Ramos (cell line): Measurements from ENCODE around the gene NMNAT3.

Source experiments
- in situ Hi-C: fragments of 300-500 bp; cut with MboI; formaldehyde crosslinking; loops from one replicate; pipeline ENCODE4 v1.14.3; 2022; ENCODE audit warnings: low sequenced_read_pairs; ENCODE audit not compliant: unreplicated experiment

The NMNAT3 gene

GRCh38 chr3:139554628-139555027 lies 123.1 kb downstream of the NMNAT3 start:
- in situ Hi-C loops: no loop called here

GRCh38 chr3:139552632-139553365 lies 125.0 kb downstream of the NMNAT3 start:
- in situ Hi-C loops: no loop called here

- in situ Hi-C loops: no loop called here
Measured at GRCh38 chr3:139548801-139549200, 129.0 kb downstream of the NMNAT3 start.

- in situ Hi-C loops: no loop called here
Measured at GRCh38 chr3:139547666-139548065, 130.1 kb downstream of the NMNAT3 start.

GRCh38 chr3:139546772-139547171 lies 131.0 kb downstream of the NMNAT3 start:
- in situ Hi-C loops: no loop called here

- in situ Hi-C loops: no loop called here
Measured at GRCh38 chr3:139541532-139542288, 136.1 kb downstream of the NMNAT3 start.

- in situ Hi-C loops: no loop called here
Measured at GRCh38 chr3:139540651-139541531, 136.9 kb downstream of the NMNAT3 start.

GRCh38 chr3:139538733-139539132 lies 139.0 kb downstream of the NMNAT3 start:
- in situ Hi-C loops: no loop called here

GRCh38 chr3:139537795-139538621 lies 139.8 kb downstream of the NMNAT3 start:
- in situ Hi-C loops: no loop called here

GRCh38 chr3:139537361-139537760 lies 140.4 kb downstream of the NMNAT3 start:
- in situ Hi-C loops: no loop called here

- in situ Hi-C loops: no loop called here
Measured at GRCh38 chr3:139534992-139535879, 142.5 kb downstream of the NMNAT3 start.

GRCh38 chr3:139534455-139534812 lies 143.3 kb downstream of the NMNAT3 start:
- in situ Hi-C loops: no loop called here

- in situ Hi-C loops: no loop called here
Measured at GRCh38 chr3:139533781-139534454, 143.9 kb downstream of the NMNAT3 start.

GRCh38 chr3:139532976-139533375 lies 144.8 kb downstream of the NMNAT3 start:
- in situ Hi-C loops: no loop called here

- in situ Hi-C loops: no loop called here
Measured at GRCh38 chr3:139530717-139531116, 147.1 kb downstream of the NMNAT3 start.

GRCh38 chr3:139529662-139530061 lies 148.1 kb downstream of the NMNAT3 start:
- in situ Hi-C loops: no loop called here

- in situ Hi-C loops: no loop called here
Measured at GRCh38 chr3:139528924-139529323, 148.8 kb downstream of the NMNAT3 start.

GRCh38 chr3:139528281-139528680 lies 149.5 kb downstream of the NMNAT3 start:
- in situ Hi-C loops: no loop called here
